NCI-H187 treated with DMSO at 0.1 percent for 48 hours (cell line): ENCODE measurements around the gene ALKBH5.

Source experiments
- DNase-seq: peaks from one replicate; lab custom pipeline; 2025; lab: John Stamatoyannopoulos, UW

Gene ALKBH5

DNA sequence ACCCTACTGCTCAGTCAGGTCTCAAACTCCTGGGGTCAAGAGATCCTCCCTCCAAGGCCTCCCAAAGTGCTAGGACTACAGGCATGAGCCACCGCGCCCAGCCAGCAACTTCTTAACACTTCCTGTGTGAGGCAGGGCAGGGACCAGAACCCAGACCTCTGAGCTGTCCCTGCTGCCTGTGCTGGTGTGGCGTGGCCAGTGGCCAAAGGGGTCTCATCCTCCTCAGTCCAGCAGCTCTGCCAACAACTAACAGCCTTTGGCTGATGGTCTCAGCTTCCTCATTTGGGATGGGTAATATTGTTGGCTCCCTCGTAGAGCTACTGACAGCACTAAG is 40.4 kb downstream of the ALKBH5 start:
- no peak for DNase-seq

DNA sequence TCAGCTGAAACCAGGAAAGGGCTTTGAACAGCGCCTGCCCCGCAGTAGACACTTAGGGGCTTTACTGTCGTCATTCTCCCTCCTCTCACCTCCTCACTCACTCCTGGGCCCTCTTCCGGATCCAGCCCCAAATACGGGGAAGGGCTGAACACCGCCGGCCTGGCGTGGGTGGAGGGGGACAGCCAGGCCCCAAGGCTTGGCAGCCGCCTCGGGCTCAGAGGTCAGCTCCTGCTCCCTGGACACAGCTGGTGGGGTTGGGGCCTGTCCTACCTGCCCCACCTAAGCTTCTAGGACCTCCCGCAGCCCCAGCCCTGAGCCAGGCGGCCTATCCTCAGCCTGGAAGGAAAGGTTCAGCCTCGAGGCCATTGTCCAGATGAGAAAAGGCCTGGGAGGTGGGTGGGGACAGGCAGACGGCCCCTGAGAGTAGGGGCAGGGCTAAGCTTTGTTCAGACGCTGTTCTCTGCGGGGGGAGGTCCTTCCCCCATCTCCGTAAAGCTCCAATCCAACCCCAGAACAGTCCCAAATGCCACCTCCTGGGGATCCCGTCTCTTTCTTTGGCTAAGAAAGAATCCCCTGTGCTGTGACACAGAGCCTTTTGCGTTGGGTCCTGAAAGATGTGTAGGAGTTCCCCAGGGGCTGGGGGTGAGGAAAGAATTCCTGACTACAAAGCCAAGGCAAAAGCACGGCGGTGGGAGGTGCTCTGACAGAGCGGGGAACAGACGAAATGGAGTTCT is 40.9 kb downstream of the ALKBH5 start:
- no peak for DNase-seq

DNA sequence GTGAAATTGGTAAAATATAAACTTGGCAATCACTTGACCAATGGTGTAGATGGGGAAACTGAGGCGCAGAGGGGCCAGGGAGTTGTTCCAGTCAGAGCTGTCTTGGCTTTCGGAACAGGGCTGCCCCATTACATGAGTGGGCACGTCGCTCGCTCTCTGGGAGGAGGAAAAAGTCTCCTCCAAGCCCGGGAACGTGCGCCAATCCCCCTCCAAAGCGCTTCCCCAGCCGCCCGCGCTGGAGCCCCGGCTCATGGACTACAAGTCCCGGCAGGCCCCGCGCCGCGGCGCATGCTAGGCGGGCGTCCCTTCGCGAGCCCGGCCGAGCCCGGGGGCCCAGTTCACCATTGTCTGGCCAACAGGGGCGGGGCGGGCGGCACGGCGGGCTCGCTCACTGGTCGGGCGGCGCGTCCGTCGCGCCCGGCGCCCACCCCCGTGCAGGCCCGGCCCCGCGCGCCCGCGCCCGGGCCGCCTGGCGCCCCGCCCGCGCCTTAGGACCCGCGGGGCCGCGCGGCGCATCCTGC is 41.6 kb downstream of the ALKBH5 start, which contains the start of gene LLGL1:
TSS of gene LLGL1 (plus strand) at position 515 of the 521 bp plus-strand sequence. CDS start 48 bp downstream, outside the sequence.
- no peak for DNase-seq

DNA sequence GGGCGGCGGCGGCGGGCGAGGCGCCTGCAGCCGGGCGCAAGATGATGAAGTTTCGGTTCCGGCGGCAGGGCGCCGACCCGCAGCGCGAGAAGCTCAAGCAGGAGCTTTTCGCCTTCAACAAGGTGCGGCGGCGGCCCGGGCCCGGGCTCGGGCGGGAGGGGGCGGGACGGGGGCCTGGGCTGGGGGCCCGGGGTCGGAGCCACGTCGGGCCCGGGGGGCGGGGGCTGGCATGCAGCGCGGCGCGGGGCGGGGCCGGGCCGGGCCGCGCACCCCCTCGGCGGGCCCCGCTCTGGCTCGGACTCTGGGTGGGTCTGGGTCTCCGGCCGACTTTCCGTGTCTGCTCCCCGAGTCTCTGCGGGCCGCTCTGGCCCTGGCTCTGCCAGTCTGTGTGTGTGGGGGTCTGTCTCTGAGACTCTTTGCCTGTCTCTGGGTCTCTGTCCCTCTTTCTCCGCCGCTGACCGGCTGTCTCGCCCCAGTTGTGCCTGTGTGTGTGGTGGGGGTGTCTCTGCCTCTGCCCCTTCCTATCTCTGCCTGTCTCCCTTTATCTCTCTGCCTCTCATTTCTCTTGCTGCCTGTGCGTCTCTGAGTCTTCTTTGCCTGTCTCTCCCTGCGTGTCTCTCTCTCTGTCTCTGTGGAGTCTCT is 42.1 kb downstream of the ALKBH5 start:
- DNase-seq, result no peak

DNA sequence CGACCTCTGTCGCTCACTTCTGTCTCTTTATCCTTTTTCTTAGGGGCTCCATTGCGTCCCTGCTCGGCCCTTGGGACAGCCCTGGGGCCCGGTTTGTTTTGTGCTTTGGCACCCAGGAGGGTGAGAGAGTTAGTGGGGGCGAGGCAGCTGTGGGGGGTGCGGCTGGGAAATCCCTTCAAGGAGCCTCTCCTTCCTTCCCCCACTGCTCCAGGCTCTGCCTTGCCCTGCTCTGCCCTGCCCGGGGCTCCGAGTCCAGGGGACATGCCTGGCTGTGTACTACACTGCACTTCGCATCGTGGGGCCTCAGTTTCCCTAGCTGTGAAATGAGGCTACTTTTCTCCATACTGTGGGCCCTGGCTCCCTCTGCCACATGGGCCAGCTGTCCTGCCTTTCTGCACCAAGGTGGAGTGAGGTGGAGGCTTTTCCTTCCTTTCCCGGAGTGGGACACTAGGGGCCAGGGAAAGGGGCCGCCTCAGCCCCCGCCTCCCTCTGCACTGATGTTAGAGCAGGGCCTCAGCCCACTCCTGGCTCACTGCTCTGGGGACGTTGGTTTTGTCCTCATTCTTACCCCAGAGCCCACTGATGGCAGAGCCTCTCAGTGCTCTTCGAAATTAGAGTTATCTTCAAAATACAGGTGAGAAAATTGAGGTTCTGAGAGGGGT is 42.8 kb downstream of the ALKBH5 start:
- DNase-seq, result no peak

DNA sequence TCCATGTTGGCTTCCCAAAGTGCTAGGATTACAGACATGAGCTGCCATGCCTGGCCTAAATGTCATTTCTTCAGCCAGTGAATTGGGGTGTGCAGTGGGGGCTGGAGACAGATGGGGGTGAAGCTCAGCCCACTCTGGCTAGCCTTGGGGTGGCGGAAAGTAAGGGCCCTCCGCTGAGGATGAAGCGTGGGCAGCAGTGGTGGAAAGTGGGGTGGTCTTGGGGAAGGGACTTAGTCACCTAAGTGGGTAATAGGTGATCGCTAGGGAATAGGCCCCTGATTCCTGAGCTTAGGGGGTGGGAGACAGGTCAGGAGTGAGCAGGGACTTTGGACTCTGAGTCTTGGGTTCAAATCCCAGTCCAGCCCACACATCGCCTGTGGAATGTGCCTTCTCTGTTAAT is 44.0 kb downstream of the ALKBH5 start:
- DNase-seq, result no peak

DNA sequence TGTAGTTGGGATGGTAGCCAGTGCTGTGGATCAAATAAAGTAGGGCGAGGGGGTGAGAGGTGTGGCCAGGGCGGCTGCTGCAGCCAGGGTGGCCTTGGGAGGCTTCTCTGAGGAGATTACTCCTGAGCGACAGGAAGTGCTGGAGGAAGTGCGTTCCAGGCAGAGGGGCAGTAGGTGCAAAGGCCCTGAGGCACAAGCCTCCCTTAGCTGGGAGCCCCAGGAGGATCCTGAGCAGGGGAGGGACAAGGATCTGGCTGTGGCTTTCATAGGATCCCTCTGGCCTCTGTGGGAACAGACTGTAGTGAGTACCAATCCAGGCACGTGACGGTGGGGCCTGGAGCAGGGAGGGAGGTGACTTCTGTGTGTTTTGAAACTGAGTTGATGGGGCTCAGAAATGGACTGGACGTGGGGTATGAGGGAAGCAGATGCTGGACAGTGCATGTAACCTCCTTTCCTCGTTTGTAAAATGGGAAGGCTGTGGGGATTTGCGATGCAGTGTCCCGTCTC is 44.6 kb downstream of the ALKBH5 start:
- no peak for DNase-seq

DNA sequence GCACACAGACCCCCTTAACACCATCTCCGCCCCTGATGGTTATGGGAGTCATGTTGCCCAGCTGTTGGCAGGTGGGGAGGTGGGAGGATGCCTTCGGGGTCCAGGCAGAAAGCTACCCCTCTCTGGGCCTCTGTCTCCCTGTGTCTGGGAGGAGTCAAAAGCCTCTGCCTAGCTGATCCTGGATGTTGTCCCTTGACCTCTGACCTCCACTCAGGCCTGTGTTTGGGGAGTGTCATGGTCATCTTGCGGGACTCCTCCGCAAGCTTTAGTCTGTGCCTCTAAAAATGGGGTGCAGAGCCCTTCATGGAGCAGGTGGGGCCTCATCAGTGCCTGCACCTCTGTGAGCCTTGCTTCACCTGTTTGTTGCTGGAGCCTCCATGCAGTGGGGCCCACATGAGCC is 45.6 kb downstream of the ALKBH5 start:
- DNase-seq, result no peak

DNA sequence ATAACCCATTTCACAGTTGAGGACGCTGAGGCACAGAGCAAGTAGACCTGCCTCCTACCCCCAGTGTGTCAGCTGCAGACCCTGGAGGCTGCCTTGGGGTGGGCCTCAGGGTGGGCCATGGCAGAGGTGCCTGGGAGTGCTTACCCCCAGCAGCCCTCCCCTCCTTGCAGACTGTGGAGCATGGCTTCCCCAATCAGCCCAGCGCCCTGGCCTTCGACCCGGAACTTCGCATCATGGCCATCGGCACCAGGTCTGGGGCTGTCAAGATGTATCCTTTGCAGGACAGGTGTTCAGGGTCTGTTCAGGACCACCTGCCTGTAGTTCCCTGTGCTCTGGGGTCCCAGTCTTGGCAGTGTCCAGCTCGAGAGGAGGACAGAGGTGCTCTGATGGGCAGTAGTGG is 46.1 kb downstream of the ALKBH5 start:
- DNase-seq, result no peak

DNA sequence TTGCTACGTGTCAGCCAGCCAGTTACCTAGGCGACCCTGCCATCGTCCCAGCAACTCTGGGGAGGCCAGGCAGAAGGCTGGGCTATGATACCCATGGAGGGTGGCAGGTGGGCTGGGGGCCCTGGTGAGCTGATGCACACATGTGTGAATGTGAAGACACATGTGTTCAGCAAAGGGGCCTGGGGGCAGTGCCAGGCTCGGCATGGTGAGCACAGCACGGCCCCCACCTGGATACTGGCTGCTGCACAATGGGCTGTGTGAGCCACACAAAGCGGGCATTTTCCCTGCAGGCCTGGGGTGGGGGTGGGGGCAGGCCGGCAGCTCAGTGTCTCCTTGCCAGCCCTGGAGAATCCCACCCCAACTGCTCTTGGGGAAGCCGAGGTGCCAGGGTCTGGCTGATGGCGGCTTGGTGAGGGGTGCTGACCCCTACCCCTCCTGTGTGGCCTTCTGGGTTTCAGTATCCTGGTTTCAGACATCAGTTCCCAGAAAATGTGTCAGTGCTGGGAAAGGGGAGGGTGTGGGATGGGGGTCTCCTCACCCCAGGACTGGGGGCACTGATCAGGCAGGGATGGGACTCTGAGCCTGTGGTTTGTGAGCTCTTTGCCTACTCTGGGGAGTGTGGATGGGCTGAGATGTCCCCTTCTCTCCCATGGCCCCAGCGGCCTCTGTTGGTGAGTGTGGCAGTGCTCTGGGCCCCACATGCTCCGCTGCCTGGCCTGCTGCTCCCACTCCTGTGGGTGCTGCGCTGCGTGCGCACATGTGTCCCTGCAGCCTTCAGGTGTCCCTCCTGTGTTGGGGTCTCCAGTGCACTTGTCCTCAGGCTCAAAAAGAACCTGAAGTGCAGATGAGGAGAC is 46.9 kb downstream of the ALKBH5 start:
- DNase-seq, result no peak

DNA sequence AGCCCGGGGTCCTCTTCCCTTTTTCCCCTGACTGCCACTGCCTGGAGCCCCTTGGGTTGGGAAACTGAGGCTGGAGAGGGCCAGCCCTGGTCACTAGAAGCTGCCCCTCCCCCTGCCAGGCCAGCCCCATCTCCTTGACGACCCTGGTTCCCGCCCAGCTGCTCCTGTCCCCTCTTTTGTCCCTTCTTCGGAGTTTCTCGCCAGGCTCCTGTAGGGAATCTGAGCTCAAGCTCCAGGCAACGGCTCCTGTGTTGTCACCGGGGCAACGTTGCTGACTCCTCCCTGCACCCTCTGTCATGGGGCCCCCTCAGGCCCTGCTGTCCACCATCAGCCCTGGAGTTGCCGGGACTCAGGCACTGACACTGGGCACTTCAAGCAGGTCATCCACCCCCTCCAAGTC is 47.5 kb downstream of the ALKBH5 start:
- DNase-seq, result no peak

DNA sequence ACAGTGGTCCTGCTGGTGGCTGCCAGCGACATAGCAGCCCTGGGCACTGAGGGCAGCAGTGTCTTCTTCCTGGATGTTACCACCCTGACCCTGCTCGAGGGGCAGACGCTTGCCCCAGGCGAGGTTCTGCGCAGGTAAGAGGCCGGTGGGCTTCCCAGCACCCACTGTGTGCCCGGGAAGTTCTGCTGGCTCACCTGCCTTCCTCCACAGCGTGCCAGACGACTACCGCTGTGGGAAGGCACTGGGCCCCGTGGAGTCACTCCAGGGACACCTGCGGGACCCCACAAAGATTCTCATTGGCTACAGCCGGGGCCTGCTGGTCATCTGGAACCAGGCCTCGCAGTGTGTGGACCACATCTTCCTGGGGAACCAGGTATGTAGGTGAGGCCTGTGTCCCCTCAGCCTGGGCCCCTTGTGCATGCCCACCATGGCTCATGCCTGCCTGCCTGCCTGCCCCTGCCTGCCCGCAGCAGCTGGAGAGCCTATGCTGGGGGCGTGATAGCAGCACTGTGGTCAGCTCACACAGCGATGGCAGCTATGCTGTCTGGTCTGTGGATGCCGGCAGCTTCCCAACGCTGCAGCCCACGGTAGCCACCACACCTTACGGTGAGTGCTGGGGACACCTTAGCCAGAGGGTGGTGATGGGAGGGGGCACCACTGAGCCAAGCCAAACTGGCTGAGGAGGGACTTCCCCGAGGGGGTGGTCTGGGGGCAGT is 50.3 kb downstream of the ALKBH5 start:
- no peak for DNase-seq

DNA sequence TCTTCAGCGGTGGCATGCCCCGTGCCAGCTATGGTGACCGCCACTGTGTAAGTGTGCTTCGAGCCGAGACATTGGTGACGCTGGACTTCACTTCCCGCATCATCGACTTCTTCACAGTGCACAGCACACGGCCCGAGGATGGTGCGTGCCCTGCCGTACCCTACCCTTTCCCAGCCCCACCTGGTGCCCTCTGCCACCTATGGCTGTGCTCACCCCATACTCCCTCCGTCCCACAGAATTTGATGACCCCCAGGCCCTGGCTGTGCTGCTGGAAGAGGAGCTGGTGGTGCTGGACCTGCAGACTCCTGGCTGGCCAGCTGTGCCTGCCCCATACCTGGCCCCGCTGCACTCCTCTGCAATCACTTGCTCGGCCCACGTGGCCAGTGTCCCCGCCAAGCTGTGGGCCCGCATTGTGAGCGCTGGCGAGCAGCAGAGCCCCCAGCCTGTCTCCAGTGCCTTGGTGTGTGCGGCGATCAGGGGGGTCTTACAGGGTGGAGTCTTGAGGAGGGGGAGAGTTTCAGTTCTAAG is 51.3 kb downstream of the ALKBH5 start:
- no peak for DNase-seq

DNA sequence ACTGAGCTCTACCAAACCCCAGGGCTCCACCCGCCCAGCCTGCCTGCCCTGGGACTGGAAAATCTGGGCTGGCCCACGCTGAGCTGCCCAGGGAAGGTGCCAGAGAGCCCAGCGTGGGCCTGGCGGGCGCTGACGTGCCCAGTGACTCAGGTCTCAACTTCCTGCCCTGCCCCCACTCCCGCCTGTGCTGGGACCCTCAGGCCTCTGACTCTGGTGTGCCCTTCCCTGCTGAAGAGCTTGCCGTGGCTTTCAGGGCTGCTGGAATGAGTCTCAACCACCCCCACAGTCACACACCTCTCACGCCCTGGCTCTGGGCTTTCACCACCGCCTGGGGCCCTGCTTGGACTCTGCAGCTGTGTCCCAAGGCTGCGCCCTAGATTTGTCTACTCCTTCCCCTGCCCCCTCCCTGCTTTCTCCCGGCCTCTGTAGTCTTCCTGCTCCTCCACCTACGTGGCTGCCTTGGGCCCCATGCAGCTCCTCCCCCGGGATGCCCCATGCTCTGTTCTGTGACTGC is 52.2 kb downstream of the ALKBH5 start:
- no peak for DNase-seq

DNA sequence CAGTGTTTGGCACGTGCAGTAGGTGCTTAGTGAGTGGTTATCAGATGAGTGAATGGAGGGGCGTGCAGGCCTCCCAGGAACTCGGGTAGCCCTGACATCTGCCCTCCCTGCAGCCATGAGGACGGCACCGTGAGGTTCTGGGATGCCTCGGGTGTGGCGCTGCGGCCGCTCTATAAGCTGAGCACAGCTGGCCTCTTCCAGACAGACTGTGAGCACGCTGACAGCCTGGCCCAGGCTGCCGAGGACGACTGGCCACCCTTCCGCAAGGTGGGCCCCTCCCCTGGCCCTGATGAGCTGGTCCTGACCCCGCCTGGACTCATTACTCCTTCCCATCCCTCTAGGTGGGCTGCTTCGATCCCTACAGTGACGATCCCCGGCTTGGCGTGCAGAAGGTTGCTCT is 52.9 kb downstream of the ALKBH5 start:
- DNase-seq, result no peak

DNA sequence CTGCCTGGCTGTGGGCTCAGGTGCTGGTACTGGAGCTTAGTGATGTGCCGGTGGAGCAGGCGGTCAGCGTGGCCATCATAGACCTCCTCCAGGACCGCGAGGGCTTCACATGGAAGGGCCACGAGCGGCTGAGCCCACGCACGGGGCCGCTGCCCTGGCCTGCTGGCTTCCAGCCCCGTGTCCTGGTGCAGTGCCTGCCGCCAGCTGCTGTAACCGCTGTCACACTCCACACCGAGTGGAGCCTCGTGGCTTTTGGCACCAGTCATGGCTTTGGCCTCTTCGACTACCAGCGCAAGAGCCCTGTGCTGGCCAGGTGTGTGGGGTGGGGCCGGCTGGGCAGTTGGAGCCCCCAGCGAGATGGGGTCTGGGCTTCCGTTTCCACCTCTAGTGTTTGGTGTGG is 53.8 kb downstream of the ALKBH5 start:
- no peak for DNase-seq

DNA sequence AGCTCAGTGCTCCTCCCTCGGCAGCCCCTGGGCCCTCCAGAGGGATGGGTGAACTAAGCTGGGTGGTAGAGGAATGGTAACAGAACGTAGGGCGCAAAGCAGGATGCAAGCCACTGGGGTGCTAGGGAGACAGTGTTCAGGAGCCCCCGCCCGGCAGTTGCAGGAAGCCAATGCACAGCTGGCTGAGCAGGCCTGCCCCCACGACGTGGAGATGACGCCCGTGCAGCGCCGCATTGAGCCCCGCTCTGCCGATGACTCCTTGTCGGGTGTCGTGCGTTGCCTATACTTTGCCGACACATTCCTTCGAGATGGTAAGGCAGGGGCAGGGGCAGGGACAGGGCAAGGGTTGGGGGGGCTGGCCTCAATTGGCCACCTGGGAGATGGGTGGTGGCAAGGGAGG is 54.7 kb downstream of the ALKBH5 start:
- no peak for DNase-seq

DNA sequence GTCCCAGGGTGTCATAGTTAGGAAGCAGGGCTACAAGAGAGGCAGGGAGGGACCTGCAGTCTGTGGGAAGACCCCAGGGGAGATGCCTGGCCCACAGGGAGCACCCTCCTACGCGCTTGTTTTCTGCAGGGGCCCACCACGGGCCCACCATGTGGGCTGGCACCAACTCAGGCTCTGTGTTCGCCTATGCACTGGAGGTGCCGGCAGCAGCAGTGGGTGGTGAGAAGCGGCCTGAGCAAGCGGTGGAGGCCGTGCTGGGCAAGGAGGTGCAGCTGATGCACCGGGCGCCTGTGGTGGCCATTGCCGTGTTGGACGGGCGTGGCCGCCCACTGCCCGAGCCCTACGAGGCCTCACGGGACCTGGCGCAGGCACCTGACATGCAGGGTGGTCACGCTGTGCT is 56.8 kb downstream of the ALKBH5 start:
- DNase-seq, result no peak

DNA sequence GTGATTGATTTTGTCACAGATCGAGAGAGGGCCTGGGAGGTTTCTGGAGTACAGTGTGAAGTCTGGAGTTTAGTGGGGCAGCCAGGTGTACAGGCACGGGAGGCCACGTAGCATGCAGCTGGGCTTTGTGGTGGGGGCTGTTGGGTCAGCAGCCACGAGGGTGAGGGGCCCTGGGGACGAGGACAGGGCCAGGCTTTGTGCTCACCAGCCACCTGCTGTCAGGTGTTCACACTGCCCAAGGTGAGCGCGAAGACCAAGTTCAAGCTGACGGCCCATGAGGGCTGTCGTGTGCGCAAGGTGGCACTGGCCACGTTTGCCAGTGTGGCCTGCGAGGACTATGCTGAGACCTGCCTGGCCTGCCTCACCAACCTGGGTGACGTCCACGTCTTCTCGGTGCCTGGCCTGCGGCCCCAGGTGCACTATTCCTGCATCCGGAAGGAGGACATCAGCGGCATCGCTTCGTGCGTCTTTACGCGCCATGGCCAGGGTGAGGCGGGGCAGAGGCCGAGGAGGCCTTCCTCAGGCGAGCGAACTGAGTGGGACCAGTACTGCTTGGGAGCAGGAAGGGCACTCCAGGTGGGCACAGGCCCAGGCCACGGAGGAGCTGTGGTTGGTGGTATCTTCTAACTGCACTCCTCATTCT is 57.7 kb downstream of the ALKBH5 start:
- DNase-seq, result no peak

DNA sequence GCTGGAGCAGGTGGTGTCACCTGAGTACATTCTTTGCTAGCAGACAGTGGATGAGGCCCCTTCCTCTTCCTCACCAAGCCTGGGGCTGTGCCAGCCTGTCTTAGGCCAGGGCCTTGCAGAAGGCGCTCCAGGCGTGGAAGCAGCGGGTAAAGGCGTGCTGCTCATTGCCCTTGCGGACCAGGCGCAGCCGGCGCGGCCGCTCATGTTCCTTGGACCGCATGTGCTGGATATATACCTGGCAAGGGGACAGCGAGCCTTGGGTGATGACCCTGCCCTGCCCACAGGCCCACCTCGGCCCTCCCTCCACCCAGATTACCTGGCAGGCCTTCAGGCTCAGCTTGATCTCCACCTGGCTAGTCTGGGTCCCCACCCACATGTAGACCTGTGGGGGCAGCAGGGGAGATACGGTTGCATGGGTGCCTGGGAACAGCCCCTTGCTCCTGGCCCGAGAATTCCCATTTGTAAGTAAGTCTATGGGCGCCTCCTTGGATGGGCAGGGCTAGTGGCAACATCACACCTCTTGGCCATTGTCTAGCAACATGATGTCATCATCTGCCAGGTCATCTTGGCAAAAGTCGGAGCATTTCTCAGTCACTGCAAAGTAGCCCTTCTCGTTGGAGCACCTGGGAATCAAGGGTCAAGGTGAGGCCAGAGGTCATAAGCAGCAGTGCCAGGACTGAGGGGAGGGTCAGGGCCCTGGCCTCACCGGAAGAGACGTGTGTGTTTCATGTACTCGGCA is 61.6 kb downstream of the ALKBH5 start:
- no peak for DNase-seq
